Measurements from ENCODE around the gene ZIC3.

DNA sequence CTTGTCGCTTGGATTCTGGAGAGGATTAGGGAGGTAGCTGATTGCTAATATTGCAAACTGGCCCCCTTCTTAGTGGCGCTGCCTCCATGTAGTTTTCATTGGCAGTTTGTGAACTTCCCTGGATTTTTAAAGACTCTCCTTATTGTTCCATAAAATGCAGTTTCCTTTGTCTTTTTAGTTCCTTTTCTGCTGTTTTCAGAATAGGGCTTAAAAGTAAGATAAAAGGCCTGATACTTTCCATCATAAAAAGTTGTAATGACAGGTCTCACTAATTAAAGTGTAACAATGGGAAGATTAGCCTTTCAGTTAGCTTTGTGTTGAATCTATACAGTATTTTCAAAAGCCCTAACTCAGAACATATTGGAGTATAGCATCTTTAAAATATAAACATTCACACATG lies 21.2 kb downstream of the ZIC3 start:
- no peak for TF ChIP-seq ARNTL (CRISPR knock-in tag; IDR thresholded peaks at IDR 0.05; ENCODE audit: borderline replicate concordance, low read depth)
- no peak for TF ChIP-seq ZFP30 (CRISPR knock-in tag; IDR thresholded peaks at IDR 0.05)
- TF ChIP-seq ZFP3 (CRISPR knock-in tag; IDR thresholded peaks at IDR 0.05), result no peak
- TF ChIP-seq, protein P1, sequence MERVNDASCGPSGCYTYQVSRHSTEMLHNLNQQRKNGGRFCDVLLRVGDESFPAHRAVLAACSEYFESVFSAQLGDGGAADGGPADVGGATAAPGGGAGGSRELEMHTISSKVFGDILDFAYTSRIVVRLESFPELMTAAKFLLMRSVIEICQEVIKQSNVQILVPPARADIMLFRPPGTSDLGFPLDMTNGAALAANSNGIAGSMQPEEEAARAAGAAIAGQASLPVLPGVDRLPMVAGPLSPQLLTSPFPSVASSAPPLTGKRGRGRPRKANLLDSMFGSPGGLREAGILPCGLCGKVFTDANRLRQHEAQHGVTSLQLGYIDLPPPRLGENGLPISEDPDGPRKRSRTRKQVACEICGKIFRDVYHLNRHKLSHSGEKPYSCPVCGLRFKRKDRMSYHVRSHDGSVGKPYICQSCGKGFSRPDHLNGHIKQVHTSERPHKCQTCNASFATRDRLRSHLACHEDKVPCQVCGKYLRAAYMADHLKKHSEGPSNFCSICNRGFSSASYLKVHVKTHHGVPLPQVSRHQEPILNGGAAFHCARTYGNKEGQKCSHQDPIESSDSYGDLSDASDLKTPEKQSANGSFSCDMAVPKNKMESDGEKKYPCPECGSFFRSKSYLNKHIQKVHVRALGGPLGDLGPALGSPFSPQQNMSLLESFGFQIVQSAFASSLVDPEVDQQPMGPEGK (CRISPR knock-in tag; IDR thresholded peaks at IDR 0.05; ENCODE audit: borderline replicate concordance), result no peak

Measured in SK-N-SH treated with all-trans-retinoic acid at 6 μM for 48 hours (cell line).